HFF-Myc (cell line): Measurements from ENCODE around the gene KREMEN2.

ENCODE experiments used
- DNase-seq: peaks from one replicate; pipeline ENCODE4 v3.0.0-alpha.2; 2011; ENCODE audit warnings: low read depth; ENCODE audit errors: extremely low read depth
- H3K4me3 ChIP-seq: replicated peaks from 2 replicates; pipeline ENCODE4 v1.5.1; 2011; ENCODE audit warnings: low read depth, mild to moderate bottlenecking, control low read depth, low read length
- CTCF ChIP-seq: IDR thresholded peaks from 2 replicates; pipeline ENCODE4 v1.5.1; 2012; ENCODE audit warnings: mild to moderate bottlenecking, low read depth, low read length, control low read depth; ENCODE audit errors: missing control alignments

The KREMEN2 gene

GRCh38 chr16:3014971-3015370 is 50.9 kb downstream of the KREMEN2 start:
- no peak overlapping the region for H3K4me3 ChIP-seq
- no peak for TF ChIP-seq CTCF
- no peak for DNase-seq

- no peak for TF ChIP-seq CTCF
- no peak for DNase-seq
- H3K4me3 ChIP-seq = no peak overlapping the region
These were observed 51.9 kb downstream of the KREMEN2 start for GRCh38 chr16:3015865-3016521.

GRCh38 chr16:3017344-3017743 is 53.3 kb downstream of the KREMEN2 start:
- no peak overlapping the region for H3K4me3 ChIP-seq
- no peak for TF ChIP-seq CTCF

More at GRCh38 chr16:3017344-3017743, 53.3 kb downstream of the KREMEN2 start:
- no peak for DNase-seq
